Measurements from ENCODE around the gene POMT1.

The POMT1 gene

GRCh38 chr9:131523451-131524435 is 21.0 kb downstream of the POMT1 start:
- ATAC-seq: peak; percentile 19
- peak overlapping the region in 1 of 2 donors; percentile 52 for H3K27ac Mint-ChIP-seq
- H3K4me1 Mint-ChIP-seq: peaks cover 15% of the 10 kb centered on the region
- H3K27me3 Mint-ChIP-seq: no peaks in the 10 kb centered on the region
- no peaks in the 10 kb centered on the region for H3K9me3 Mint-ChIP-seq
- H3K4me3 Mint-ChIP-seq: no peak overlapping the region
- DNase-seq: no peak

- no peak for ATAC-seq
- Mint-ChIP-seq H3K4me1 (peaks cover 20% of the 10 kb centered on the region), H3K4me3 (no peak overlapping the region), H3K27me3 (no peaks in the 10 kb centered on the region), H3K9me3 (no peaks in the 10 kb centered on the region), H3K27ac (peak overlapping the region in 1 of 2 donors; percentile 12)
- no peak for DNase-seq
Observed at GRCh38 chr9:131524665-131525315, 22.1 kb downstream of the POMT1 start.

GRCh38 chr9:131525643-131526565 is 23.2 kb downstream of the POMT1 start:
- DNase-seq (no peak), ATAC-seq (no peak)
- Mint-ChIP-seq H3K27ac (peak overlapping the region in 1 of 2 donors; percentile 57), H3K27me3 (no peaks in the 10 kb centered on the region), H3K9me3 (no peaks in the 10 kb centered on the region), H3K4me3 (no peak overlapping the region), H3K4me1 (peaks cover 27% of the 10 kb centered on the region)

- ATAC-seq (no peak), DNase-seq (no peak)
- Mint-ChIP-seq H3K9me3 (no peaks in the 10 kb centered on the region), H3K27ac (no peak overlapping the region), H3K27me3 (no peaks in the 10 kb centered on the region), H3K4me3 (no peak overlapping the region), H3K4me1 (peaks cover 33% of the 10 kb centered on the region)
Observed at GRCh38 chr9:131528186-131528585, 25.5 kb downstream of the POMT1 start.

- Mint-ChIP-seq H3K27ac (no peak overlapping the region), H3K4me3 (peak overlapping the region in 1 of 2 donors; percentile 10)
Observed at GRCh38 chr9:131528886-131529505, 26.3 kb downstream of the POMT1 start.

GRCh38 chr9:131529597-131530545 is 27.2 kb downstream of the POMT1 start:
- DNase-seq (no peak), ATAC-seq (no peak)
- Mint-ChIP-seq H3K27ac (peak overlapping the region; percentile 65 to 83), H3K4me1 (peaks cover 39% of the 10 kb centered on the region), H3K9me3 (no peaks in the 10 kb centered on the region), H3K4me3 (peak overlapping the region; percentile 85 to 88), H3K27me3 (no peaks in the 10 kb centered on the region)

More at GRCh38 chr9:131528886-131529505, 26.3 kb downstream of the POMT1 start:
- peaks cover 35% of the 10 kb centered on the region for H3K4me1 Mint-ChIP-seq
- DNase-seq (no peak), ATAC-seq (no peak)
- H3K9me3 Mint-ChIP-seq: no peaks in the 10 kb centered on the region
- no peaks in the 10 kb centered on the region for H3K27me3 Mint-ChIP-seq

GRCh38 chr9:131530546-131530919 is 27.8 kb downstream of the POMT1 start:
- no peaks in the 10 kb centered on the region for H3K9me3 Mint-ChIP-seq
- peak overlapping the region; percentile 85 to 88 for H3K4me3 Mint-ChIP-seq
- H3K4me1 Mint-ChIP-seq: peaks cover 40% of the 10 kb centered on the region
- ATAC-seq (peak; percentile 33), DNase-seq (peak in 1 of 2 donors; percentile 35)
- H3K27me3 Mint-ChIP-seq: no peaks in the 10 kb centered on the region
- peak overlapping the region; percentile 65 to 76 for H3K27ac Mint-ChIP-seq

GRCh38 chr9:131530920-131531832 is 28.5 kb downstream of the POMT1 start, which contains the start of gene UCK1:
Gene UCK1, minus strand, starts transcription at chr9:131531263. Its CDS starts 89 bp downstream, at chr9:131531174.
- no peaks in the 10 kb centered on the region for H3K9me3 Mint-ChIP-seq
- peaks cover 40% of the 10 kb centered on the region for H3K4me1 Mint-ChIP-seq
- peak within 1 kb of the TSS; percentile 69 to 76 for H3K27ac Mint-ChIP-seq
- ATAC-seq: peak; percentile 96
- peak within 1 kb of the TSS; percentile 85 to 88 for H3K4me3 Mint-ChIP-seq
- no peaks in the 10 kb centered on the region for H3K27me3 Mint-ChIP-seq
- peak; percentile 68 to 74 for DNase-seq

- Mint-ChIP-seq H3K4me1 (peaks cover 38% of the 10 kb centered on the region), H3K27ac (no peak overlapping the region), H3K4me3 (peak overlapping the region; percentile 26 to 64), H3K27me3 (no peaks in the 10 kb centered on the region), H3K9me3 (no peaks in the 10 kb centered on the region)
- ATAC-seq (no peak), DNase-seq (no peak)
Observed at GRCh38 chr9:131534721-131535237, 32.1 kb downstream of the POMT1 start.

GRCh38 chr9:131537946-131538345 is 35.2 kb downstream of the POMT1 start:
- no peak overlapping the region for H3K27ac Mint-ChIP-seq
- no peak for DNase-seq
- no peak for ATAC-seq
- peaks cover 0 to 9% of the 10 kb centered on the region in 2 donors for H3K9me3 Mint-ChIP-seq
- no peaks in the 10 kb centered on the region for H3K27me3 Mint-ChIP-seq
- peaks cover 31% of the 10 kb centered on the region for H3K4me1 Mint-ChIP-seq
- H3K4me3 Mint-ChIP-seq: no peak overlapping the region

GRCh38 chr9:131539223-131539923 is 36.7 kb downstream of the POMT1 start:
- H3K4me1 Mint-ChIP-seq: peaks cover 26% of the 10 kb centered on the region
- H3K9me3 Mint-ChIP-seq: peaks cover 9 to 17% of the 10 kb centered on the region in 2 donors
- no peaks in the 10 kb centered on the region for H3K27me3 Mint-ChIP-seq
- H3K27ac Mint-ChIP-seq: no peak overlapping the region
- H3K4me3 Mint-ChIP-seq: no peak overlapping the region
- no peak for DNase-seq
- no peak for ATAC-seq

- peaks cover 14 to 17% of the 10 kb centered on the region in 2 donors for H3K9me3 Mint-ChIP-seq
- peaks cover 32% of the 10 kb centered on the region for H3K27me3 Mint-ChIP-seq
- ATAC-seq (no peak), DNase-seq (no peak)
- H3K4me1 Mint-ChIP-seq: peaks cover 31% of the 10 kb centered on the region
- no peak overlapping the region for H3K27ac Mint-ChIP-seq
- H3K4me3 Mint-ChIP-seq: no peak overlapping the region
Observed at GRCh38 chr9:131543141-131543540, 40.4 kb downstream of the POMT1 start.

All from stimulated activated naive CD8-positive, alpha-beta T cell treated with anti-CD3 and anti-CD28 coated beads, Interleukin-15, amount 100 ng/mL, for 72 hours (primary cell).